ENCODE data around the gene SPTBN4.

GRCh38 chr19:40549007-40549708 lies 82.4 kb downstream of the SPTBN4 start:
- TF ChIP-seq POLR2A (IDR thresholded peaks at IDR 0.05; ENCODE audit: low read depth, low read length): no peak
- TF ChIP-seq CTCF (conservative IDR thresholded peaks at IDR 0.05; ENCODE audit: low read depth, low read length): peak; percentile 41
- no peak for TF ChIP-seq ELK1 (IDR thresholded peaks at IDR 0.05; ENCODE audit: borderline replicate concordance, low read depth, low read length)
- TF ChIP-seq NFE2L2 (IDR thresholded peaks at IDR 0.05; ENCODE audit: low read depth, low read length): no peak
